Jurkat, Clone E6-1 (cell line): Measurements from ENCODE around the gene MEOX2.

Experiments
- DNase-seq: peaks from one replicate; pipeline ENCODE4 v3.0.0-alpha.2; 2011; ENCODE audit warnings: low read depth, low spot score
- H3K4me3 ChIP-seq: 2 replicates; pipeline ENCODE4 v1.5.1; 2011; ENCODE audit warnings: mild to moderate bottlenecking, low read length, control low read depth, moderate library complexity

MEOX2 gene

GRCh38 chr7:15625466-15625865, 61.0 kb downstream of the MEOX2 start:
- DNase-seq, result no peak
- H3K4me3 ChIP-seq, result no peak overlapping the region

- DNase-seq, result no peak
- H3K4me3 ChIP-seq, result no peak overlapping the region
Observed at GRCh38 chr7:15621468-15621867, 65.0 kb downstream of the MEOX2 start.

- no peak for DNase-seq
- H3K4me3 ChIP-seq, result no peak overlapping the region
Observed at GRCh38 chr7:15620491-15621185, 65.8 kb downstream of the MEOX2 start.

- H3K4me3 ChIP-seq, result no peak overlapping the region
- DNase-seq, result no peak
Observed at GRCh38 chr7:15618275-15618674, 68.2 kb downstream of the MEOX2 start.

- DNase-seq, result no peak
- H3K4me3 ChIP-seq, result no peak overlapping the region
Observed at GRCh38 chr7:15612205-15612604, 74.3 kb downstream of the MEOX2 start.

- no peak overlapping the region for H3K4me3 ChIP-seq
- DNase-seq, result no peak
Observed at GRCh38 chr7:15610503-15610902, 76.0 kb downstream of the MEOX2 start.

- DNase-seq, result no peak
- H3K4me3 ChIP-seq, result no peak overlapping the region
Observed at GRCh38 chr7:15609287-15609686, 77.2 kb downstream of the MEOX2 start.

GRCh38 chr7:15607529-15608210, 78.8 kb downstream of the MEOX2 start:
- H3K4me3 ChIP-seq, result no peak overlapping the region
- DNase-seq, result no peak

GRCh38 chr7:15606561-15606960, 79.9 kb downstream of the MEOX2 start:
- H3K4me3 ChIP-seq, result no peak overlapping the region
- no peak for DNase-seq

- no peak for DNase-seq
- H3K4me3 ChIP-seq, result no peak overlapping the region
Observed at GRCh38 chr7:15604166-15604565, 82.3 kb downstream of the MEOX2 start.

GRCh38 chr7:15603124-15603523, 83.4 kb downstream of the MEOX2 start:
- H3K4me3 ChIP-seq, result no peak overlapping the region
- DNase-seq, result no peak

GRCh38 chr7:15602236-15602635, 84.2 kb downstream of the MEOX2 start:
- H3K4me3 ChIP-seq, result no peak overlapping the region
- no peak for DNase-seq

- no peak overlapping the region for H3K4me3 ChIP-seq
- DNase-seq, result no peak
Observed at GRCh38 chr7:15601175-15601574, 85.3 kb downstream of the MEOX2 start.

- DNase-seq, result no peak
- H3K4me3 ChIP-seq, result no peak overlapping the region
Observed at GRCh38 chr7:15600298-15600697, 86.2 kb downstream of the MEOX2 start.

- H3K4me3 ChIP-seq, result no peak overlapping the region
- no peak for DNase-seq
Observed at GRCh38 chr7:15594461-15594860, 92.0 kb downstream of the MEOX2 start.

GRCh38 chr7:15593382-15593781, 93.1 kb downstream of the MEOX2 start:
- H3K4me3 ChIP-seq, result no peak overlapping the region
- DNase-seq, result no peak

GRCh38 chr7:15586266-15586665, 100.2 kb downstream of the MEOX2 start:
- no peak for DNase-seq
- no peak overlapping the region for H3K4me3 ChIP-seq

- no peak for DNase-seq
Observed at GRCh38 chr7:15584575-15584974, 101.9 kb downstream of the MEOX2 start.

GRCh38 chr7:15582773-15583172, 103.7 kb downstream of the MEOX2 start:
- no peak overlapping the region for H3K4me3 ChIP-seq
- DNase-seq, result no peak

More at GRCh38 chr7:15584575-15584974, 101.9 kb downstream of the MEOX2 start:
- H3K4me3 ChIP-seq, result no peak overlapping the region

GRCh38 chr7:15581352-15581951, 105.0 kb downstream of the MEOX2 start:
- no peak overlapping the region for H3K4me3 ChIP-seq
- DNase-seq, result no peak
